A673 (cell line): ENCODE results near the gene GALNS.

Source experiments
- EZH2 ChIP-seq: fragments of 200-600 bp; sonication (generic); IDR thresholded peaks from 2 replicates; pipeline ENCODE4 v1.6.1; 2017; ENCODE audit warnings: borderline replicate concordance, low read depth, mild to moderate bottlenecking, mixed read lengths, antibody characterized with exemption, low read length; ENCODE audit not compliant: poor library complexity, severe bottlenecking
- TF ChIP-seq, protein P1 (sequence below): fragments of 300-800, 200-600 bp; sonication (generic); conservative IDR thresholded peaks from 2 replicates; pipeline ENCODE4 v1.5.1; 2017; ENCODE audit warnings: low read depth, mild to moderate bottlenecking, antibody characterized with exemption, low read length, moderate library complexity, mixed read lengths

DNA sequence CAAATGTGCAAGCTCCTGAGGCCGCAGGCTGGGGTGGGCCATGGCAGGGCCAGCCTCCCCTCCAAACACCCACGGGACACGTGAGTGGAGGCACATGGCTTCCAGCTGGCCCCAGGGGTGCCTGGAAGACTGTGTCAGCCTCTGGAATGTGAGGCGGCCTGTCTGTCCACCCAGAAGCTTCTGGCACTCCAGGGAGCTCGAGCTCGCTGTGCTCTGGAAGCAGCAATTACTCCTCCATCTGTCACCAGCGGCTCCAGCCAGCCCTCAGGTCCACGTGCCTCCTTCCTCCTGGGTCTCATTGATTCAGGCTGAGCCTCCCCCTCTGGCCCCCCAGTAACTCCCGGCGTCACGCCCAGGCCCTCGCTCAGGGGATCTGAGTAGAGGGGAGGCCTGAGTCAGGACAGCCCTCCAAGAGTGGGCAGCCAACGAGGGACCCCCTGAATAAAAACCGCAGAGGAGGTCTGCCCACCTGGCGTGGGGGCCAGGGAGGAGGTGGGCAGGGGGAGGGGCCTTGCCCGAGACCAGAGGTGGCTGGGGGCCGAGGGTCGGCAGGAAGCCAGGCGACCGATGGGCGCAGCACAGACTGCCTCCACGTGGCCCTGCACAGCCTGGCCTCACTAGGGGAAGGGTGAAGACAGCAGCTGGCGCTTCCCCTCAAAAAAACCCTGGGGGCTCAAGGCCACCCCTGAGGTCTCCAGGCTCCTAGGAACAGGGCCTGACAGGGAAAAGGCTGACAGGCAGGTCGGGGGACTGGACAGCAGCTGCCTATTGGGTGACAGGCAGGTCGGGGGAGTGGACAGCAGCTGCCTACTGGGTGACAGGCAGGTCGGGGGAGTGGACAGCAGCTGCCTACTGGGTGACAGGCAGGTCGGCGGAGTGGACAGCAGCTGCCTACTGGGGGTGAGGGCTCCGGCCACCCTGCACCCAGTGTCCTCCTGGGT lies 83.6 kb downstream of the GALNS start:
- TF ChIP-seq, protein P1, sequence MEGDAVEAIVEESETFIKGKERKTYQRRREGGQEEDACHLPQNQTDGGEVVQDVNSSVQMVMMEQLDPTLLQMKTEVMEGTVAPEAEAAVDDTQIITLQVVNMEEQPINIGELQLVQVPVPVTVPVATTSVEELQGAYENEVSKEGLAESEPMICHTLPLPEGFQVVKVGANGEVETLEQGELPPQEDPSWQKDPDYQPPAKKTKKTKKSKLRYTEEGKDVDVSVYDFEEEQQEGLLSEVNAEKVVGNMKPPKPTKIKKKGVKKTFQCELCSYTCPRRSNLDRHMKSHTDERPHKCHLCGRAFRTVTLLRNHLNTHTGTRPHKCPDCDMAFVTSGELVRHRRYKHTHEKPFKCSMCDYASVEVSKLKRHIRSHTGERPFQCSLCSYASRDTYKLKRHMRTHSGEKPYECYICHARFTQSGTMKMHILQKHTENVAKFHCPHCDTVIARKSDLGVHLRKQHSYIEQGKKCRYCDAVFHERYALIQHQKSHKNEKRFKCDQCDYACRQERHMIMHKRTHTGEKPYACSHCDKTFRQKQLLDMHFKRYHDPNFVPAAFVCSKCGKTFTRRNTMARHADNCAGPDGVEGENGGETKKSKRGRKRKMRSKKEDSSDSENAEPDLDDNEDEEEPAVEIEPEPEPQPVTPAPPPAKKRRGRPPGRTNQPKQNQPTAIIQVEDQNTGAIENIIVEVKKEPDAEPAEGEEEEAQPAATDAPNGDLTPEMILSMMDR: no peak
- no peak for TF ChIP-seq EZH2
